NB4 (cell line): ENCODE results near the gene YIPF1.
A peak's percentile ranks its signal among the peaks of the same experiment; 100 is the strongest.

Experiments used
- DNase-seq: peaks from one replicate; pipeline ENCODE4 v3.0.0; 2010; ENCODE audit warnings: low read depth
- H3K4me3 ChIP-seq: one replicate; pipeline ENCODE4 v1.5.1; 2011; ENCODE audit warnings: mild to moderate bottlenecking, low read depth, low read length, moderate library complexity
- CTCF ChIP-seq: IDR thresholded peaks from one replicate; pipeline ENCODE4 v1.5.1; 2012; ENCODE audit warnings: low read depth, low read length
- MAX ChIP-seq: IDR thresholded peaks from 2 replicates; pipeline ENCODE4 v1.6.1; 2011; ENCODE audit warnings: low read depth, low read length
- MYC ChIP-seq: IDR thresholded peaks from 2 replicates; pipeline ENCODE4 v1.6.1; 2011; ENCODE audit warnings: low read depth, low read length
- POLR2A ChIP-seq: IDR thresholded peaks from 2 replicates; pipeline ENCODE4 v1.6.1; 2011; ENCODE audit warnings: mild to moderate bottlenecking; ENCODE audit not compliant: insufficient read length; ENCODE audit errors: extremely low read depth

YIPF1 gene

GRCh38 chr1:53835491-53835890 lies 54.1 kb downstream of the YIPF1 start:
- H3K4me3 ChIP-seq: peak overlapping the region; percentile 8
- TF ChIP-seq MAX: no peak
- DNase-seq: no peak

- no peak for DNase-seq
- H3K4me3 ChIP-seq: no peak overlapping the region
- TF ChIP-seq POLR2A: no peak
- no peak for TF ChIP-seq MYC
- no peak for TF ChIP-seq MAX
- no peak for TF ChIP-seq CTCF
These were observed 54.8 kb downstream of the YIPF1 start for GRCh38 chr1:53834776-53835175.

GRCh38 chr1:53833393-53833792 lies 56.2 kb downstream of the YIPF1 start:
- TF ChIP-seq MYC (no peak), MAX (no peak), POLR2A (no peak), CTCF (no peak)
- DNase-seq: no peak
- H3K4me3 ChIP-seq: no peak overlapping the region

GRCh38 chr1:53826367-53826766 lies 63.2 kb downstream of the YIPF1 start:
- peak; percentile 11 for TF ChIP-seq CTCF
- TF ChIP-seq MAX: no peak
- H3K4me3 ChIP-seq: no peak overlapping the region
- peak; percentile 22 for DNase-seq

- no peak overlapping the region for H3K4me3 ChIP-seq
- no peak for DNase-seq
- TF ChIP-seq MYC (no peak), POLR2A (no peak), CTCF (no peak), MAX (no peak)
These were observed 64.3 kb downstream of the YIPF1 start for GRCh38 chr1:53825306-53825705.

GRCh38 chr1:53822931-53823330 lies 66.7 kb downstream of the YIPF1 start:
- peak; percentile 34 for DNase-seq
- H3K4me3 ChIP-seq: no peak overlapping the region
- TF ChIP-seq CTCF (no peak), MAX (no peak), POLR2A (no peak), MYC (no peak)
